Measurements from ENCODE around the gene SPRY1.

SPRY1 gene

GRCh38 chr4:123397144-123398065 is 810 bp downstream of the SPRY1 start:
- TF ChIP-seq GATA3 (IDR thresholded peaks at IDR 0.05; ENCODE audit: low read depth, low read length) (no peak), GATA2 (IDR thresholded peaks at IDR 0.05; ENCODE audit: low read depth, low read length) (no peak)

- TF ChIP-seq GATA3 (IDR thresholded peaks at IDR 0.05; ENCODE audit: low read depth, low read length) (no peak), GATA2 (IDR thresholded peaks at IDR 0.05; ENCODE audit: low read depth, low read length) (no peak)
Measured at GRCh38 chr4:123398066-123398852, 1.7 kb downstream of the SPRY1 start.

- TF ChIP-seq GATA2 (IDR thresholded peaks at IDR 0.05; ENCODE audit: low read depth, low read length) (no peak), GATA3 (IDR thresholded peaks at IDR 0.05; ENCODE audit: low read depth, low read length) (no peak)
Measured at GRCh38 chr4:123398853-123399626, 2.4 kb downstream of the SPRY1 start.

- TF ChIP-seq GATA3 (IDR thresholded peaks at IDR 0.05; ENCODE audit: low read depth, low read length) (no peak), GATA2 (IDR thresholded peaks at IDR 0.05; ENCODE audit: low read depth, low read length) (no peak)
Measured at GRCh38 chr4:123399627-123400358, 3.2 kb downstream of the SPRY1 start.

GRCh38 chr4:123401271-123402120 is 4.9 kb downstream of the SPRY1 start:
- TF ChIP-seq GATA2 (IDR thresholded peaks at IDR 0.05; ENCODE audit: low read depth, low read length) (no peak), GATA3 (IDR thresholded peaks at IDR 0.05; ENCODE audit: low read depth, low read length) (no peak)

GRCh38 chr4:123402121-123402465 is 5.5 kb downstream of the SPRY1 start:
- no peak for TF ChIP-seq GATA3 (IDR thresholded peaks at IDR 0.05; ENCODE audit: low read depth, low read length)
- TF ChIP-seq GATA2 (IDR thresholded peaks at IDR 0.05; ENCODE audit: low read depth, low read length): no peak

GRCh38 chr4:123403080-123403604 is 6.5 kb downstream of the SPRY1 start:
- TF ChIP-seq GATA2 (IDR thresholded peaks at IDR 0.05; ENCODE audit: low read depth, low read length) (no peak), GATA3 (IDR thresholded peaks at IDR 0.05; ENCODE audit: low read depth, low read length) (no peak)

GRCh38 chr4:123404533-123404932 is 7.9 kb downstream of the SPRY1 start:
- TF ChIP-seq GATA3 (IDR thresholded peaks at IDR 0.05; ENCODE audit: low read depth, low read length) (no peak), GATA2 (IDR thresholded peaks at IDR 0.05; ENCODE audit: low read depth, low read length) (no peak)

- TF ChIP-seq GATA3 (IDR thresholded peaks at IDR 0.05; ENCODE audit: low read depth, low read length) (no peak), GATA2 (IDR thresholded peaks at IDR 0.05; ENCODE audit: low read depth, low read length) (no peak)
Measured at GRCh38 chr4:123405267-123405865, 8.8 kb downstream of the SPRY1 start.

- TF ChIP-seq GATA2 (IDR thresholded peaks at IDR 0.05; ENCODE audit: low read depth, low read length) (no peak), GATA3 (IDR thresholded peaks at IDR 0.05; ENCODE audit: low read depth, low read length) (no peak)
Measured at GRCh38 chr4:123406872-123407271, 10.3 kb downstream of the SPRY1 start.

GRCh38 chr4:123408471-123409084 is 12.0 kb downstream of the SPRY1 start:
- TF ChIP-seq GATA3 (IDR thresholded peaks at IDR 0.05; ENCODE audit: low read depth, low read length) (no peak), GATA2 (IDR thresholded peaks at IDR 0.05; ENCODE audit: low read depth, low read length) (no peak)

- TF ChIP-seq GATA2 (IDR thresholded peaks at IDR 0.05; ENCODE audit: low read depth, low read length) (no peak), GATA3 (IDR thresholded peaks at IDR 0.05; ENCODE audit: low read depth, low read length) (no peak)
Measured at GRCh38 chr4:123409334-123409733, 12.7 kb downstream of the SPRY1 start.

Measured in SH-SY5Y (cell line).